Activated CD4-positive, alpha-beta memory T cell treated with anti-CD3 and anti-CD28 coated beads, Interleukin-2, amount 10 ng/mL, durations not matched to agents 7 days and 5 days (primary cell): Measurements from ENCODE around the gene PLA2G4B. TPM values are rescaled to one million over a fixed set of nuclear protein-coding genes. Genes with fewer than 3 reads are reported as not detected.
A peak's percentile ranks its signal among the peaks of the same experiment; 100 is the strongest.

Source experiments
- CTCF ChIA-PET: fragments of 350-600 bp; sonication (Branson Sonifier 250); formaldehyde crosslinking; loops from one replicate; lab custom pipeline; 2021; ENCODE audit warnings: antibody characterized with exemption, inconsistent platforms; lab: Charles Lee
- POLR2A ChIA-PET: fragments of 350-600 bp; sonication (Branson Sonifier 250); formaldehyde crosslinking; loops from one replicate; lab custom pipeline; 2021; ENCODE audit warnings: antibody characterized with exemption; lab: Charles Lee
- DNase-seq: peaks from one replicate; pipeline ENCODE4 v3.0.0-alpha.2; 2020
- H3K27ac Mint-ChIP-seq: one replicate; pipeline ENCODE4 v1.8.0; 2021; ENCODE audit warnings: mild to moderate bottlenecking, mixed read lengths
- H3K27me3 Mint-ChIP-seq: one replicate; pipeline ENCODE4 v1.8.0; 2021; ENCODE audit warnings: mixed read lengths
- H3K36me3 Mint-ChIP-seq: one replicate; pipeline ENCODE4 v1.8.0; 2021; ENCODE audit warnings: low read depth, mixed read lengths
- H3K4me1 Mint-ChIP-seq: one replicate; pipeline ENCODE4 v1.8.0; 2021; ENCODE audit warnings: mixed read lengths
- H3K4me3 Mint-ChIP-seq: one replicate; pipeline ENCODE4 v1.8.0; 2021; ENCODE audit warnings: mild to moderate bottlenecking, mixed read lengths
- H3K9me3 Mint-ChIP-seq: one replicate; pipeline ENCODE4 v1.8.0; 2021; ENCODE audit warnings: mixed read lengths
- total RNA-seq, 2 experiments: library from RNA; stranded (reverse); gene quantifications; one replicate each; pipeline ENCODE4 v1.2.3, GENCODE V29; 2021

The PLA2G4B gene
- total RNA-seq, 2 experiments from 2014 or later: 6.0 to 6.8 TPM

- H3K4me3 Mint-ChIP-seq: no peak overlapping the region
- CTCF ChIA-PET: interaction anchor here (0.6 to 1.9 kb wide), 6 partner anchors 14 to 119 kb away, joined by 3 to 12 read pairs (median 5); partner anchors contain the start of gene MAPKBP1
Observed at GRCh38 chr15:41869770-41870688, 31.4 kb downstream of the PLA2G4B start.

GRCh38 chr15:41870689-41871081 lies 32.0 kb downstream of the PLA2G4B start:
- ChIA-PET CTCF (interaction anchor here (0.6 to 1.9 kb wide), 8 partner anchors 13 to 119 kb away, joined by 3 to 12 read pairs (median 4); partner anchors contain the start of gene MAPKBP1), POLR2A (interaction anchor here (0.7 to 1.9 kb wide), 14 partner anchors 8 to 96 kb away, joined by 3 to 16 read pairs (median 5); partner anchors contain the start of genes JMJD7 and MAPKBP1)
- Mint-ChIP-seq H3K4me3 (no peak overlapping the region), H3K27me3 (no peaks in the 10 kb centered on the region), H3K4me1 (peaks cover 19% of the 10 kb centered on the region), H3K27ac (peak overlapping the region; percentile 84), H3K36me3 (no peaks in the 10 kb centered on the region), H3K9me3 (no peaks in the 10 kb centered on the region)
- DNase-seq: peak; percentile 78

More at GRCh38 chr15:41869770-41870688, 31.4 kb downstream of the PLA2G4B start:
- Mint-ChIP-seq H3K36me3 (no peaks in the 10 kb centered on the region), H3K27me3 (no peaks in the 10 kb centered on the region), H3K27ac (peak overlapping the region; percentile 84), H3K9me3 (no peaks in the 10 kb centered on the region), H3K4me1 (peaks cover 19% of the 10 kb centered on the region)
- no peak for DNase-seq
- POLR2A ChIA-PET: interaction anchor here (0.7 to 1.9 kb wide), 14 partner anchors 7 to 96 kb away, joined by 3 to 16 read pairs (median 5); partner anchors contain the start of genes JMJD7 and MAPKBP1

- Mint-ChIP-seq H3K36me3 (no peaks in the 10 kb centered on the region), H3K4me1 (peaks cover 19% of the 10 kb centered on the region), H3K27me3 (no peaks in the 10 kb centered on the region), H3K9me3 (no peaks in the 10 kb centered on the region), H3K4me3 (no peak overlapping the region), H3K27ac (peak overlapping the region; percentile 84)
- ChIA-PET CTCF (interaction anchor here (0.7 to 1.9 kb wide), 7 partner anchors 12 to 118 kb away, joined by 3 to 12 read pairs (median 5); partner anchors contain the start of gene MAPKBP1), POLR2A (interaction anchor here (0.9 to 1.9 kb wide), 14 partner anchors 9 to 97 kb away, joined by 3 to 16 read pairs (median 5); partner anchors contain the start of genes JMJD7 and MAPKBP1)
- no peak for DNase-seq
Observed at GRCh38 chr15:41871175-41871905, 32.7 kb downstream of the PLA2G4B start.

GRCh38 chr15:41872166-41872747 lies 33.6 kb downstream of the PLA2G4B start:
- no peak for DNase-seq
- no peaks in the 10 kb centered on the region for H3K9me3 Mint-ChIP-seq
- no peaks in the 10 kb centered on the region for H3K36me3 Mint-ChIP-seq
- H3K4me3 Mint-ChIP-seq: no peak overlapping the region
- ChIA-PET POLR2A (interaction anchor here (1.1 kb wide), 1 partner anchor 21 kb away, joined by 4 read pairs; no protein-coding TSS in a partner anchor), CTCF (no interaction called here)
- H3K4me1 Mint-ChIP-seq: peaks cover 19% of the 10 kb centered on the region
- no peaks in the 10 kb centered on the region for H3K27me3 Mint-ChIP-seq
- peak overlapping the region; percentile 34 for H3K27ac Mint-ChIP-seq

GRCh38 chr15:41873711-41874110 lies 35.1 kb downstream of the PLA2G4B start:
- Mint-ChIP-seq H3K9me3 (no peaks in the 10 kb centered on the region), H3K36me3 (no peaks in the 10 kb centered on the region), H3K27me3 (no peaks in the 10 kb centered on the region), H3K4me3 (no peak overlapping the region), H3K27ac (no peak overlapping the region), H3K4me1 (peaks cover 19% of the 10 kb centered on the region)
- ChIA-PET POLR2A (interaction anchor here (1.2 kb wide), 1 partner anchor 21 kb away, joined by 3 read pairs; no protein-coding TSS in a partner anchor), CTCF (no interaction called here)
- no peak for DNase-seq

GRCh38 chr15:41874736-41875135 lies 36.1 kb downstream of the PLA2G4B start:
- ChIA-PET CTCF (no interaction called here), POLR2A (interaction anchor here (1.2 kb wide), 1 partner anchor 22 kb away, joined by 3 read pairs; no protein-coding TSS in a partner anchor)
- Mint-ChIP-seq H3K36me3 (no peaks in the 10 kb centered on the region), H3K4me1 (peaks cover 17% of the 10 kb centered on the region), H3K27ac (no peak overlapping the region), H3K27me3 (no peaks in the 10 kb centered on the region), H3K9me3 (no peaks in the 10 kb centered on the region), H3K4me3 (no peak overlapping the region)
- DNase-seq: no peak

GRCh38 chr15:41876007-41876406 lies 37.4 kb downstream of the PLA2G4B start:
- Mint-ChIP-seq H3K4me1 (peaks cover 10% of the 10 kb centered on the region), H3K27ac (no peak overlapping the region), H3K9me3 (no peaks in the 10 kb centered on the region), H3K27me3 (peaks cover 5% of the 10 kb centered on the region), H3K36me3 (no peaks in the 10 kb centered on the region), H3K4me3 (no peak overlapping the region)
- CTCF ChIA-PET: interaction anchor here (0.7 to 1.5 kb wide), 4 partner anchors 19 to 103 kb away, joined by 3 to 5 read pairs (median 4); partner anchors contain the start of gene MAPKBP1
- POLR2A ChIA-PET: interaction anchor here (0.8 kb wide), 1 partner anchor 47 kb away, joined by 3 read pairs; no protein-coding TSS in a partner anchor
- DNase-seq: no peak

- Mint-ChIP-seq H3K27me3 (peaks cover 12% of the 10 kb centered on the region), H3K4me1 (peaks cover 12% of the 10 kb centered on the region), H3K9me3 (no peaks in the 10 kb centered on the region), H3K27ac (no peak overlapping the region), H3K4me3 (no peak overlapping the region), H3K36me3 (peaks cover 2% of the 10 kb centered on the region)
- ChIA-PET CTCF (interaction anchor here (0.7 to 1.5 kb wide), 3 partner anchors 19 to 243 kb away, joined by 3 to 5 read pairs (median 4); partner anchors contain the start of gene MAPKBP1), POLR2A (interaction anchor here (0.8 to 1.4 kb wide), 2 partner anchors 16 to 48 kb away, joined by 3 read pairs; no protein-coding TSS in a partner anchor)
- no peak for DNase-seq
Observed at GRCh38 chr15:41876689-41877088, 38.0 kb downstream of the PLA2G4B start.

- no peak for DNase-seq
- CTCF ChIA-PET: interaction anchor here (1.4 kb wide), 1 partner anchor 103 kb away, joined by 5 read pairs; the partner anchor contains the start of gene MAPKBP1
- Mint-ChIP-seq H3K9me3 (no peaks in the 10 kb centered on the region), H3K36me3 (peaks cover 2% of the 10 kb centered on the region), H3K4me1 (peaks cover 7% of the 10 kb centered on the region), H3K27ac (no peak overlapping the region), H3K27me3 (peaks cover 15% of the 10 kb centered on the region), H3K4me3 (no peak overlapping the region)
- POLR2A ChIA-PET: interaction anchor here (1.4 kb wide), 1 partner anchor 15 kb away, joined by 3 read pairs; no protein-coding TSS in a partner anchor
Observed at GRCh38 chr15:41877631-41878354, 39.1 kb downstream of the PLA2G4B start.

GRCh38 chr15:41878355-41878699 lies 39.7 kb downstream of the PLA2G4B start:
- Mint-ChIP-seq H3K27me3 (peaks cover 15% of the 10 kb centered on the region), H3K27ac (no peak overlapping the region), H3K36me3 (peaks cover 2% of the 10 kb centered on the region), H3K4me3 (no peak overlapping the region), H3K4me1 (peaks cover 7% of the 10 kb centered on the region), H3K9me3 (no peaks in the 10 kb centered on the region)
- ChIA-PET CTCF (no interaction called here), POLR2A (interaction anchor here (1.4 kb wide), 1 partner anchor 15 kb away, joined by 3 read pairs; no protein-coding TSS in a partner anchor)
- no peak for DNase-seq

GRCh38 chr15:41879321-41879845 lies 40.7 kb downstream of the PLA2G4B start:
- no peak for DNase-seq
- Mint-ChIP-seq H3K4me3 (no peak overlapping the region), H3K27me3 (peaks cover 15% of the 10 kb centered on the region), H3K9me3 (no peaks in the 10 kb centered on the region), H3K36me3 (peaks cover 2% of the 10 kb centered on the region), H3K27ac (no peak overlapping the region), H3K4me1 (peaks cover 7% of the 10 kb centered on the region)
- POLR2A ChIA-PET: no interaction called here
- CTCF ChIA-PET: no interaction called here
